Hepatocyte (in vitro differentiated cells): ENCODE data around the gene TM4SF4. TPM values are rescaled to one million over a fixed set of nuclear protein-coding genes. Genes with fewer than 3 reads are reported as not detected.

Experiments
- DNase-seq: peaks from one replicate; pipeline ENCODE4 v3.0.0-alpha.2; 2016; ENCODE audit warnings: low spot score
- H2AFZ ChIP-seq: fragments of 200-600 bp; sonication (generic); 2 replicates; pipeline ENCODE4 v1.6.0; 2016; ENCODE audit warnings: antibody characterized with exemption, mild to moderate bottlenecking
- H3K27ac ChIP-seq: fragments of 200-600 bp; sonication (generic); 2 replicates; pipeline ENCODE4 v1.5.1; 2016; ENCODE audit warnings: mild to moderate bottlenecking
- H3K27me3 ChIP-seq: fragments of 200-600 bp; sonication (generic); 2 replicates; pipeline ENCODE4 v1.6.1; 2016
- H3K36me3 ChIP-seq: fragments of 200-600 bp; sonication (generic); replicated peaks from 2 replicates; pipeline ENCODE4 v1.5.1; 2016; ENCODE audit warnings: low read depth; ENCODE audit not compliant: insufficient read depth
- H3K4me1 ChIP-seq: fragments of 200-600 bp; sonication (generic); 2 replicates; pipeline ENCODE4 v1.5.1; 2016; ENCODE audit warnings: mild to moderate bottlenecking, moderate library complexity; ENCODE audit not compliant: insufficient read depth
- H3K4me2 ChIP-seq: fragments of 200-600 bp; sonication (generic); 2 replicates; pipeline ENCODE4 v1.6.0; 2016
- H3K4me3 ChIP-seq: fragments of 200-600 bp; sonication (generic); 2 replicates; pipeline ENCODE4 v1.5.1; 2016; ENCODE audit warnings: mild to moderate bottlenecking
- H3K79me2 ChIP-seq: fragments of 200-600 bp; sonication (generic); 2 replicates; pipeline ENCODE4 v1.6.0; 2017; ENCODE audit warnings: mild to moderate bottlenecking
- H3K9me2 ChIP-seq: fragments of 200-600 bp; sonication (generic); replicated peaks from 2 replicates; pipeline ENCODE4 v1.6.0; 2017; ENCODE audit warnings: mild to moderate bottlenecking; ENCODE audit not compliant: insufficient read depth
- H3K9me3 ChIP-seq: fragments of 200-600 bp; sonication (generic); 2 replicates; pipeline ENCODE4 v1.5.1; 2016; ENCODE audit warnings: low read depth, mild to moderate bottlenecking
- H4K20me1 ChIP-seq: fragments of 200-600 bp; sonication (generic); 2 replicates; pipeline ENCODE4 v1.6.0; 2016; ENCODE audit warnings: mild to moderate bottlenecking; ENCODE audit not compliant: insufficient read depth, poor library complexity, severe bottlenecking
- CTCF ChIP-seq: fragments of 200-600 bp; sonication (generic); IDR thresholded peaks from 2 replicates; pipeline ENCODE4 v1.5.1; 2016; ENCODE audit warnings: antibody characterized with exemption, mild to moderate bottlenecking; ENCODE audit not compliant: poor library complexity
- EZH2 ChIP-seq: fragments of 200-600 bp; sonication (generic); IDR thresholded peaks from 2 replicates; pipeline ENCODE4 v1.6.1; 2016; ENCODE audit warnings: antibody characterized with exemption, mild to moderate bottlenecking, borderline replicate concordance
- EZH2phosphoT487 ChIP-seq: fragments of 200-600 bp; sonication (generic); IDR thresholded peaks from one replicate; pipeline ENCODE4 v1.6.1; 2018; ENCODE audit warnings: antibody characterized with exemption, mild to moderate bottlenecking, low read depth, moderate library complexity; ENCODE audit not compliant: unreplicated experiment, severe bottlenecking
- WGBS: methylation state at CpG from one replicate; pipeline ENCODE4 v1.1.6; 2016; ENCODE audit warnings: low lambda C conversion rate; ENCODE audit errors: missing lambda C conversion rate; 5-methylcytosine and 5-hydroxymethylcytosine counted together
- polyA plus RNA-seq: library from polyadenylated mRNA; unstranded; fragments of >200 nt; fragmentation: Nextera tagmentation; extraction: Ambion mirVana; gene quantifications from 2 replicates; pipeline ENCODE4 v1.2.1, GENCODE V29; 2016
- total RNA-seq: library from RNA; depleted of rRNA; stranded (reverse); fragments of >200 nt; gene quantifications from 2 replicates; pipeline ENCODE4 v1.2.3, GENCODE V29; 2014

Gene TM4SF4
- total and polyA plus RNA-seq, 2 experiments from 2014 or later: 434 to 763 TPM

GRCh38 chr3:149449182-149449581 is 25.3 kb upstream of the TM4SF4 start:
- Histone ChIP-seq H3K79me2 (no peaks in the 10 kb centered on the region), H2AFZ (peak overlapping the region; percentile 13), H4K20me1 (no peaks in the 10 kb centered on the region), H3K27ac (peak overlapping the region; percentile 26), H3K9me2 (no peaks in the 10 kb centered on the region), H3K4me3 (no peak overlapping the region), H3K36me3 (no peaks in the 10 kb centered on the region), H3K27me3 (no peaks in the 10 kb centered on the region), H3K4me2 (no peak overlapping the region), H3K9me3 (no peaks in the 10 kb centered on the region), H3K4me1 (no peaks in the 10 kb centered on the region)
- 47% methylated on average over 3 of the region's 3 CpGs for WGBS
- no peak for DNase-seq
- TF ChIP-seq CTCF (no peak), EZH2phosphoT487 (no peak), EZH2 (no peak)

GRCh38 chr3:149449799-149450198 is 24.7 kb upstream of the TM4SF4 start:
- no peak overlapping the region for H3K4me2 ChIP-seq
- no peak for DNase-seq
- H4K20me1 ChIP-seq: no peaks in the 10 kb centered on the region

GRCh38 chr3:149450281-149450680 is 24.2 kb upstream of the TM4SF4 start:
- 80% methylated on average over 2 of the region's 2 CpGs for WGBS
- TF ChIP-seq EZH2 (no peak), EZH2phosphoT487 (no peak), CTCF (no peak)
- Histone ChIP-seq H2AFZ (no peak overlapping the region), H3K9me2 (no peaks in the 10 kb centered on the region), H3K4me2 (no peak overlapping the region), H4K20me1 (no peaks in the 10 kb centered on the region), H3K27ac (peak overlapping the region; percentile 26), H3K9me3 (no peaks in the 10 kb centered on the region), H3K79me2 (no peaks in the 10 kb centered on the region), H3K36me3 (no peaks in the 10 kb centered on the region), H3K4me3 (no peak overlapping the region), H3K27me3 (no peaks in the 10 kb centered on the region), H3K4me1 (no peaks in the 10 kb centered on the region)
- DNase-seq: no peak

More at GRCh38 chr3:149449799-149450198, 24.7 kb upstream of the TM4SF4 start:
- WGBS: 28% methylated on average over 4 of the region's 4 CpGs
- no peaks in the 10 kb centered on the region for H3K36me3 ChIP-seq
- peak overlapping the region; percentile 13 for H2AFZ ChIP-seq
- no peaks in the 10 kb centered on the region for H3K27me3 ChIP-seq
- TF ChIP-seq CTCF (no peak), EZH2 (no peak), EZH2phosphoT487 (no peak)
- H3K4me1 ChIP-seq: no peaks in the 10 kb centered on the region
- peak overlapping the region; percentile 26 for H3K27ac ChIP-seq
- no peaks in the 10 kb centered on the region for H3K9me2 ChIP-seq
- H3K79me2 ChIP-seq: no peaks in the 10 kb centered on the region
- no peak overlapping the region for H3K4me3 ChIP-seq
- H3K9me3 ChIP-seq: no peaks in the 10 kb centered on the region

- H3K4me3 ChIP-seq: no peak overlapping the region
- no peaks in the 10 kb centered on the region for H3K36me3 ChIP-seq
- TF ChIP-seq EZH2: no peak
- TF ChIP-seq EZH2phosphoT487: no peak
- no peak for TF ChIP-seq CTCF
- H3K27me3 ChIP-seq: no peaks in the 10 kb centered on the region
- H4K20me1 ChIP-seq: no peaks in the 10 kb centered on the region
- no peaks in the 10 kb centered on the region for H3K79me2 ChIP-seq
- no peak for DNase-seq
- H3K27ac ChIP-seq: no peak overlapping the region
- 85% methylated on average over 3 of the region's 3 CpGs for WGBS
- no peaks in the 10 kb centered on the region for H3K9me2 ChIP-seq
- no peak overlapping the region for H3K4me2 ChIP-seq
- H2AFZ ChIP-seq: no peak overlapping the region
- no peaks in the 10 kb centered on the region for H3K9me3 ChIP-seq
- no peaks in the 10 kb centered on the region for H3K4me1 ChIP-seq
Observed at GRCh38 chr3:149452036-149452435, 22.5 kb upstream of the TM4SF4 start.
